ENCODE results near the gene NPTN. TPM values are rescaled to one million over a fixed set of nuclear protein-coding genes. Genes with fewer than 3 reads are reported as not detected.

Gene NPTN
- total and polyA plus RNA-seq, 2 of the 13 experiments (the other 11 are each of a cell fraction or from before 2014, with no cell fraction given), result 78.0 to 110 TPM

GRCh38 chr15:73633111-73633990 is at the start of gene NPTN (continued):
- no peak for TF ChIP-seq ZNF484 (CRISPR knock-in tag; IDR thresholded peaks at IDR 0.05; ENCODE audit: borderline replicate concordance, low read depth)
- peak; percentile 88 for TF ChIP-seq KAT8 (CRISPR knock-in tag; IDR thresholded peaks at IDR 0.05)
- no peak for TF ChIP-seq REPIN1 (CRISPR knock-in tag; IDR thresholded peaks at IDR 0.05; ENCODE audit: borderline replicate concordance, low read depth)
- no peak; the same call in 1 of the 2 replicates for TF ChIP-seq ZNF230 (CRISPR knock-in tag; IDR thresholded peaks at IDR 0.05)
- TF ChIP-seq ZBTB3 (CRISPR knock-in tag; IDR thresholded peaks at IDR 0.05; ENCODE audit: borderline replicate concordance, low read depth), result no peak
- TF ChIP-seq SP4 (CRISPR knock-in tag; IDR thresholded peaks at IDR 0.05), result peak; percentile 83
- TF ChIP-seq ZNF780A (CRISPR knock-in tag; IDR thresholded peaks at IDR 0.05), result no peak; the same call in 1 of the 2 replicates
- no peak for TF ChIP-seq ZNF773 (CRISPR knock-in tag; IDR thresholded peaks at IDR 0.05; ENCODE audit: borderline replicate concordance)
- TF ChIP-seq ZSCAN9 (CRISPR knock-in tag; IDR thresholded peaks at IDR 0.05; ENCODE audit: borderline replicate concordance), result peak; percentile 50; the same call in 1 of the 2 replicates
- TF ChIP-seq HMGXB4 (CRISPR knock-in tag; IDR thresholded peaks at IDR 0.05; ENCODE audit: borderline replicate concordance in 1 of 2, low read depth in 1 of 2), result peak; percentile 80 to 82
- TF ChIP-seq TFAP4 (IDR thresholded peaks at IDR 0.05; ENCODE audit: borderline replicate concordance, low read depth), result no peak
- TF ChIP-seq BORCS8-MEF2B (CRISPR knock-in tag; IDR thresholded peaks at IDR 0.05), result 0 out of 2 replicates have a peak, but pooled peaks have one; percentile 28
- TF ChIP-seq ZNF160 (CRISPR knock-in tag; IDR thresholded peaks at IDR 0.05), result peak; percentile 79
- TF ChIP-seq SOX13 (IDR thresholded peaks at IDR 0.05), result 0 out of 2 replicates have a peak, but pooled peaks have one; percentile 18
- peak in 1 of 2 experiments; percentile 30; a peak in 1 of 4 replicates for TF ChIP-seq SOX13 (CRISPR knock-in tag; conservative IDR thresholded peaks at IDR 0.05 in 1 of 2, IDR thresholded peaks at IDR 0.05 in 1 of 2)
- peak; percentile 73 for TF ChIP-seq MEIS2 (CRISPR knock-in tag; IDR thresholded peaks at IDR 0.05)
- TF ChIP-seq RNF2 (conservative IDR thresholded peaks at IDR 0.05; ENCODE audit: low read depth), result no peak
- TF ChIP-seq FOXO4 (CRISPR knock-in tag; conservative IDR thresholded peaks at IDR 0.05), result no peak
- peak; percentile 78; the same call in 1 of the 2 replicates for TF ChIP-seq HOMEZ (CRISPR knock-in tag; IDR thresholded peaks at IDR 0.05; ENCODE audit: low read depth)
- TF ChIP-seq KAT2B (IDR thresholded peaks at IDR 0.05; ENCODE audit: borderline replicate concordance, low read depth, low read length), result no peak
- TF ChIP-seq NCOA1 (CRISPR knock-in tag; IDR thresholded peaks at IDR 0.05), result no peak
- peak; percentile 78 for TF ChIP-seq ZBTB38 (CRISPR knock-in tag; IDR thresholded peaks at IDR 0.05)
- 0 out of 2 replicates have a peak, but pooled peaks have one; percentile 8 for TF ChIP-seq ZNF274 (CRISPR knock-in tag; IDR thresholded peaks at IDR 0.05)
- TF ChIP-seq CAMTA2 (CRISPR knock-in tag; IDR thresholded peaks at IDR 0.05; ENCODE audit: borderline replicate concordance), result 0 out of 2 replicates have a peak, but pooled peaks have one; percentile 78

All from HepG2 (cell line).